DOHH2 (cell line): ENCODE results near the gene INPP4A.

Experiments used
- EZH2phosphoT487 ChIP-seq: fragments of 200-600 bp; sonication (generic); IDR thresholded peaks from 2 replicates; pipeline ENCODE4 v1.6.1; 2017; ENCODE audit warnings: borderline replicate concordance, mild to moderate bottlenecking, antibody characterized with exemption, low read length, moderate library complexity, mixed read lengths
- TF ChIP-seq, protein P1 (sequence below): fragments of 200-600 bp; sonication (generic); IDR thresholded peaks from one replicate; pipeline ENCODE4 v1.5.1; 2014; ENCODE audit warnings: antibody characterized with exemption, mild to moderate bottlenecking, low read depth, low read length; ENCODE audit not compliant: poor library complexity, severe bottlenecking

DNA sequence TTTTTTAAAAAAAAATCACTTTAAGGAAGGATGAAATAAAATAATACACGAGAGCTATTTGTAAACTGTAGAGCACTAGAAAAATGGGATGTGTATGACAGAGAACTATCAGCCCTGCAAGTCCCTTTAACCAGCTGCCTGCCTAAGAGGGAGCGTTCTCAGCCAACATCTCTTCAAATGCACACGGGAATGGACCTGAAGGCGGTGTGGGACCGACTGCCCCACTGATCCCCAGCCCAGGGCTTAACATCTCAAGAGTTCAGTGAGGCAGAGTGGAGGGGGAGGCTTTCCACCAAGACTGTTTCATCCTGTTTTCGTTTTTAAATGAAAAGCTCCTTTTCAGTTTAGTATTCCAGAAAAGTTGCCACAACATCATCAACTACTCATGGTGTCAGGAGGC is 2.2 kb downstream of the INPP4A start:
- TF ChIP-seq, protein P1, sequence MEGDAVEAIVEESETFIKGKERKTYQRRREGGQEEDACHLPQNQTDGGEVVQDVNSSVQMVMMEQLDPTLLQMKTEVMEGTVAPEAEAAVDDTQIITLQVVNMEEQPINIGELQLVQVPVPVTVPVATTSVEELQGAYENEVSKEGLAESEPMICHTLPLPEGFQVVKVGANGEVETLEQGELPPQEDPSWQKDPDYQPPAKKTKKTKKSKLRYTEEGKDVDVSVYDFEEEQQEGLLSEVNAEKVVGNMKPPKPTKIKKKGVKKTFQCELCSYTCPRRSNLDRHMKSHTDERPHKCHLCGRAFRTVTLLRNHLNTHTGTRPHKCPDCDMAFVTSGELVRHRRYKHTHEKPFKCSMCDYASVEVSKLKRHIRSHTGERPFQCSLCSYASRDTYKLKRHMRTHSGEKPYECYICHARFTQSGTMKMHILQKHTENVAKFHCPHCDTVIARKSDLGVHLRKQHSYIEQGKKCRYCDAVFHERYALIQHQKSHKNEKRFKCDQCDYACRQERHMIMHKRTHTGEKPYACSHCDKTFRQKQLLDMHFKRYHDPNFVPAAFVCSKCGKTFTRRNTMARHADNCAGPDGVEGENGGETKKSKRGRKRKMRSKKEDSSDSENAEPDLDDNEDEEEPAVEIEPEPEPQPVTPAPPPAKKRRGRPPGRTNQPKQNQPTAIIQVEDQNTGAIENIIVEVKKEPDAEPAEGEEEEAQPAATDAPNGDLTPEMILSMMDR = no peak
- no peak for TF ChIP-seq EZH2phosphoT487
